ENCODE data around the gene NLGN1.

GRCh38 chr3:173857154-173857553 is 459.6 kb downstream of the NLGN1 start:
- TF ChIP-seq, protein P1, sequence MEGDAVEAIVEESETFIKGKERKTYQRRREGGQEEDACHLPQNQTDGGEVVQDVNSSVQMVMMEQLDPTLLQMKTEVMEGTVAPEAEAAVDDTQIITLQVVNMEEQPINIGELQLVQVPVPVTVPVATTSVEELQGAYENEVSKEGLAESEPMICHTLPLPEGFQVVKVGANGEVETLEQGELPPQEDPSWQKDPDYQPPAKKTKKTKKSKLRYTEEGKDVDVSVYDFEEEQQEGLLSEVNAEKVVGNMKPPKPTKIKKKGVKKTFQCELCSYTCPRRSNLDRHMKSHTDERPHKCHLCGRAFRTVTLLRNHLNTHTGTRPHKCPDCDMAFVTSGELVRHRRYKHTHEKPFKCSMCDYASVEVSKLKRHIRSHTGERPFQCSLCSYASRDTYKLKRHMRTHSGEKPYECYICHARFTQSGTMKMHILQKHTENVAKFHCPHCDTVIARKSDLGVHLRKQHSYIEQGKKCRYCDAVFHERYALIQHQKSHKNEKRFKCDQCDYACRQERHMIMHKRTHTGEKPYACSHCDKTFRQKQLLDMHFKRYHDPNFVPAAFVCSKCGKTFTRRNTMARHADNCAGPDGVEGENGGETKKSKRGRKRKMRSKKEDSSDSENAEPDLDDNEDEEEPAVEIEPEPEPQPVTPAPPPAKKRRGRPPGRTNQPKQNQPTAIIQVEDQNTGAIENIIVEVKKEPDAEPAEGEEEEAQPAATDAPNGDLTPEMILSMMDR (IDR thresholded peaks at IDR 0.05; ENCODE audit: control extremely low read depth in 1 of 3, insufficient read depth in 1 of 3, low read depth in 1 of 3, low read length in 3 of 3), result no peak
- TF ChIP-seq SIN3A (conservative IDR thresholded peaks at IDR 0.05 in 1 of 2, IDR thresholded peaks at IDR 0.05 in 1 of 2; ENCODE audit: low read depth in 1 of 2, low read length in 2 of 2), result no peak
- no peak for TF ChIP-seq E2F6 (IDR thresholded peaks at IDR 0.05)
- no peak for TF ChIP-seq SRF (IDR thresholded peaks at IDR 0.05; ENCODE audit: low read depth, low read length)
- no peak for TF ChIP-seq KDM4A (IDR thresholded peaks at IDR 0.05; ENCODE audit: low read depth, low read length, severe bottlenecking)
